GM19239 (cell line): Measurements from ENCODE around the gene GRIP1.

Source experiments
- DNase-seq: peaks from one replicate; pipeline ENCODE4 v3.0.0; 2011; ENCODE audit warnings: low spot score; ENCODE audit not compliant: insufficient read length
- FAIRE-seq: peaks from 2 replicates; lab custom pipeline; 2011; peaks lifted over from hg19 to GRCh38; lab: Jason Lieb, UNC

GRIP1 gene

DNA sequence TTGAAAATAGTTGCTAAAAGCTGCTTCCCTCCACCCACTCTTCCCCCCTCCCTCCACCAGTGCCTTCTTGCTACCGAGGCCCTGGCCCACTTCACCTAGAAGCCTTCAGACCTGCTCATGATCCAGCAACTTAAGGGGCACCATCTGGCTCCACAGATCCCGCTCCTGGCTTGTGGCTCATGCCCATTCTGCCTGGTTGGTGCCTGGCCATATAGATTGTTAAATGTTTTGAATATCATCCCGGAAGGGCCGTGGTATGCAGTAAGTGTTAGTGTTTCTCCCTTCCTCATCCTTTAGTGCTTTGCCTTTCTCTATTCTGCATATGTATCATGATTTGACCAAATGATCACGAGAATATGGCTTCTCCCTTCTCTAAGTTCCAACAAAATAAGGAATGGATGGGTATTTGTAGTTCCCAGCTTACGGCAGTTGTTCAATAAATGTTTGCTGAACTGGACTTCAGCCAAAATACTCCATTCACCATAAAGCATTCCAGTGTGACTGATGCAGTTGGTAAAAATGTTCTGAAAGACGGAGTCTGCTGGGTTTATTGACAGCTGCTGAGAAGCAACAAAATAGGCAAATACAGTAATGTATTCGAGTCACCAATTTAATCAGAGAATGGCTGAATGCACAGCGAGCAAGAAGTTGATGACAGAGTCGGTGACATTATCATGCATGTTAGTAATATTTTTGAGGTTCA lies 30.7 kb downstream of the GRIP1 start:
- FAIRE-seq (no peak), DNase-seq (no peak)

- DNase-seq (no peak), FAIRE-seq (no peak)
Measured at GRCh38 chr12:66647034-66647691, 31.7 kb downstream of the GRIP1 start.

- FAIRE-seq (no peak), DNase-seq (no peak)
Measured at GRCh38 chr12:66644151-66644550, 34.7 kb downstream of the GRIP1 start.

DNA sequence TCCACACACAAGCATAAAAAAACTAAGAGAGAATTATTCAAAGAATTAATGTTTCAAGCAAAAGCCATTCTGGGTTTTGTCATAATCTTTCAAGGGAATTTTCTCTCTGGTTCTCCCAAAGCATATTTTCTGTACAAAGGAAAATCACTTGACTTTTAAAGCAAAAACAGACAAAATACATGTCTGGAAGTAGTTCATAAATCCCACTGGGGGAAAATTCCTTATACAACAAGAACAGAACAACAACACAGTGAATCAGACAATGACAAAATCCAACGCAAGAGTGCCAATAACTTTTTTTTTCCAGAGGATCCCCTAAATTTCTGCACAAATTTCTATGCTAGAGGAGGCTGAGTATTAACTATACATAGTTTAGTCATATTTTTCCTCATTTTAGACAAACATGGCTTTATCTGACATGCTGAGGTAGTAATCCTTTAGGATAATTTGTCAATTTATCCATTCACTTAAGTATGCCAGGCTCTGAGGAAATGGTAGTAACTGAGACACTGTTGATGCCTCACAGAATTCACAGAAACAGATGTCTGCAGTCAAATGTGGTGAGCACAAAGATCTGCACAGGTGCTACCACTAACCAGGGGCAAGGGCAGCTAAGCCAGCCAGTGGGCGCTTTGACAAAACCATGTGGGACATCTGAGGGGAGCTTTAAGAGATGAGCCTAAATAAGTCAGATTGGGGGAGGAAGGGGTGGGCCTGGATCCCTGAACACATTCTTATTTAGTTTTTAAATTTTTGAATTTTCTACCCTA lies 38.0 kb downstream of the GRIP1 start:
- no peak for DNase-seq

DNA sequence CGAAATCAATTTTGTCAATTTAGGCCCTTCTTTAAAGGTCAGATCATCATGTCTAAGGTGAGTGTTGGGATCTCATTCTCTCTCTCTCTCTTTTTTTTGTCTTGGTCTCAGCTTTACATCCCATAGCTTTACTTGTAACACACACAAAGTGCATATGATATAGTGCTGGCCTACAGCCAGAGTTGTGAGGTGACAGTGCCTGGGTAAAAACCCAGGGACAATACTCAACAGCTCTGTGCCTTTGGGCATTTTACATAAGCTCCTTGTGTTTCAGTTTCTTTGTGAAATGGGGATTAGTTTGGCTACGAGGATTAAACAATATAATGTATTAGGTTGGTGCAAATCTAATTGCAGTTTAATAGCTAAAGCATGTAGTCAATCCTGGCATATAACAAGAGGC lies 40.2 kb downstream of the GRIP1 start:
- no peak for DNase-seq
- FAIRE-seq = no peak

More for the DNA sequence above, 38.0 kb downstream of the GRIP1 start:
- no peak for FAIRE-seq

DNA sequence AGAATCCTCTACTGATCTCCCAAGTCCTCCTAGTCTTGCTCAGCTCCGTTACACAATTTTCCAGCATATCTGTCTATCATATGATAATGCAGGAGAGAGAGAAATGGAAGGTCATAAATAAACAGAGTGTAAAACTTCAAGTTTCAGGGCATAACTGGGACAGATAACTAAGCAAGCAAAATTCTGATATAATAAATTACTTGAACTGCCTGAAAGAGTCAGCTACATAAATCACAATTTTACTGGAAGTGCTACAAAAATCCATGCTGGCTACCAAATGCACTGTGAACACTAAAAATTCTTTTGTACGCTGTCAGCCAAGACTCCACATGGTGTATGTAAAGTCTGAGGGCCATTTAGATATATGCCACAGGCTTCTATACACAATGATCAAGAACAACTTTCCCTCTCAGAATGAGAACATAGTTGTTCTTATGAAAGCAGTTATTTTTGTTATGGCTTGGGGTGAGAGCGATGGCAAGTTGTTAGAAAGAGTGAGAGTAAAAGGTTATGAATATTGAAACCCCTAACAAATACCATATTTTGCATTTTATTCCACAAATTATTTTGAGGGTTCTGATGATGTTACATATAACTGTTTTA lies 41.1 kb downstream of the GRIP1 start:
- no peak for FAIRE-seq

GRCh38 chr12:66636771-66637170 lies 42.1 kb downstream of the GRIP1 start:
- no peak for FAIRE-seq
- no peak for DNase-seq

More for the DNA sequence above, 41.1 kb downstream of the GRIP1 start:
- no peak for DNase-seq

DNA sequence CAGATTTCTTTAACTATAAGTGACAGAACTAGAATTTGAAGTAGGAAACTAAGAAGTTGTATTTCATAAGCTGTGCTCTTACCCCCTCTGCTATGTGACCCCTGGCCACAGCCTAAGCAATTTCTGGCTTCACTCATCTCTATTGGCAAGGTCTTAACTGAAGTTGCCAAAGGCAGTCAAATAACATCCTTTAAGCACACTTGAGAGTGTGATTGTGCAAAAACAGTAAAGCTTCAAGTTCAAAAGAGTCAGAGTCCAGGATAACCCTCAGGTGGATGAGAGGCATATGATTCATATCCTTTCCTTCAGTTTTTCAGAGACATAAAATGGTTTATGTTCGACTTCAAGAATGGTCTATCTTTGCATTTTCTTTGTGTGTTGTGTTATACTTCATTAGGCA lies 45.2 kb downstream of the GRIP1 start:
- DNase-seq (no peak), FAIRE-seq (no peak)

DNA sequence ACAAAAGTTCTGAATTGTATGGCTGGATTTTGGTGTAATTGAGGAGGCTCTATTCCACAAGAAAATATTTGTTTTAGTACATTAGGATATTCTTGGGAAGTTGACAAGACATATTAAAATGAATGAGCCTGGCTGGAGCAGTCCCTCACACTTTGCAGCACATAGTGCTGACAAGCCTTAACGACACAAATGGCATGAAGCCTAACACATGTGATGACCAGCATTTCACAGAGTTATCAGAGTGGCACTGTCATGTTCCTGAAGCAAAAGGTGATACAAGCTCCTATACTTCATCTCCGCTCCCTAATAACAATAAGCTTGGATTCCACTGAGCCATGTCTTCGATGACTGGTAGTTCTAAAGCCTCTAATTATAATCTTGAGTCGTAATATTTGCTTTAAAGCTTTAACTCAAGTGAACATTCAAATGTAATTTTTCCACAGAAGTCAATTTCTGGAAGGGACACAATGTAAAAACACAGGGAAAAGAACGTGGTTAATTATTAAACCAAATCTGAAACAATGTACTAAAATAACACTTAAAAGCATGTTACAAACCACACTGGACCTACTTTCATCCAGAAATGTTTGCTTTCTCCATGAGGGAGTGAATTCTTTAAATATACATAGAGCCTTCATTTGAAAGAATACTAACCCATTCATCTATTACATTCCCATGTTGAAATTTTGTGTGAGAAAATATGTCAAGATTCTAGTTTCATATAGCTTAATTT lies 49.6 kb downstream of the GRIP1 start:
- FAIRE-seq = no peak
- DNase-seq = no peak

DNA sequence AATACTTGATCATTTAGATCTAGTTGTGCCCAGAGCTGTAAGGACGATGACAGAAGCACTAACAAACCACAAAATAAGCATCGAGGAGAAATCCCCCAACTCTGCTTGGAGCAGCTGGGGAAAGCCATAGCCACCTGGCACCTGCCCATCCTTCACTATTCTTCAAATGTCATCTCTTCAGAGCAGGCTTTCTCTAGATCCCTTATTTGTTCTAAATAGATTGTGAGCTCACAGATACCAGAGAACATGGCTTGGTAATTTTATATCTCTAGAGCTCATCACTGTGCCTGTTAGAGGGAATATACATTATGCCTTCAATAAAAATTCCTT lies 50.9 kb downstream of the GRIP1 start:
- no peak for DNase-seq
- FAIRE-seq = no peak

DNA sequence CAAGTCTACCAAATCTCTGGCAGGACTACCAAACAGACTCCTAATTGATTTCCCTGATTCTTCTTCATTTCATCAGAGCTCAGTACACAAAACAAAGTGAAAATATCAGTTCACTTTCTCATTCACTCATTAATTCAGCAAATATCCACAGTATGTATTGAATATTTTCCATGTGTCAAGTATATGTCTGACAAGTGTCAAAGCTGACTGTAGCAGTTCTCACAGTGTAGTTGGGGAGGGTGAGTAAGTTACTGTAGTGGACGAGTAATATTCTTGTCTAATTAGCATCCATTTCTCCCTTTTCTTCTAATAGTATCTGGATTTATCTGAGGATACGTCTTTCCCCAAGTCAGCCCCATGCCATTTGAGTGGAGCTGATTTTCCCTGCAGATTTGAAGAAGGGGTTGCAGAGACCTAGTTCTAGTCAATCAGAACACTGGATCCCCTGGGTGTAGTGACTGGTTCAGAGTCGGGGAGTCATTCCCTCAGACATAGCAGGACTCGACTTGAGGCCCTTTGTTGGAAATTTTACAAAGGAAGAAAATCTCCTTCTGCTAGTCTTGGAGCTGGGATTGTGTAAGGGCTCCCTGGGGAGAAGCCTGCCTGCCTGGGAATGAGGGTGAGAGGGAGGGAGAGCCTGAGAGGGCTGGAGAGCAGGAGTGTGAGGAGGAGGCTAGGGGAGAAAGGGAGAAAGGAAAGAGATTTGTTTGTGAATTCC lies 51.4 kb downstream of the GRIP1 start:
- DNase-seq = no peak
- no peak for FAIRE-seq

GRCh38 chr12:66624806-66625205 lies 54.1 kb downstream of the GRIP1 start:
- FAIRE-seq (peak; percentile 60), DNase-seq (no peak)

DNA sequence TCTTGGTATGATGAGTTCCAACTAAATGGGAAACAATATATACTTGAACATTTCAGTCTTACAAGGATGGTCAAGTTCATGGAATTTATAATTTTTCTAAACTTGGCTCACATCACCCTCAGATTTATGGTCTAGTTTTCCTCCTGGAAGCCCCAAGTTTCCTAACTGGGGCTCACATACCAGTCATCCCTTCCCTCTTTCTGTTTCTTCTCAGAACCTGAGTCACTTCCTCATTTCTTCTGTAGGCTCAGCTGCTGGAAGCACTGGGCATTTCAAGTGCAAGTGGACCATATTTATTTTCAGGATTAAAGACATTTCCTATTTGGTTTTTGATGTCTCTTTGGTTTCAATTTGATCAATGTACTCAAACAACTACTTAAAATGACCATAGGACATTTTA lies 55.4 kb downstream of the GRIP1 start:
- FAIRE-seq = no peak
- no peak for DNase-seq

DNA sequence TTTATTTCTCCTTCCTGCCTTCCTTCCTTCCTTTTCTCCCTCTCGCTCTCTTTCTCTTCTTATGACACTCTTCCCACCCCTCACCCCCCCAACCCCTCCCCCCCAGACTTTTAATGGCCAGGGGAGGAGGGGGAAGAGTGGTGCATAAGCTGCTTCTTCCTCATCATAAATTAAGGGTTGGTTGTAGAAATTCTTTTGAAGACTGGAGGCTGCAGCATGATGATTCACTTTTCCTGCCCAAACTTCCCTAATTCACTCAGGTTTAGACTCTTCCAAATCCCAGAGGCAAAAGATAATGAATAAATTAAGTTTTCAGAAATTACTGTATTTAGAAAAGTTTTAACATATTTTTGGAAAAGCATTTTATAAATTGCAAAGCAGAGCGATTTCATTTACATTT lies 58.2 kb downstream of the GRIP1 start:
- no peak for FAIRE-seq
- no peak for DNase-seq

DNA sequence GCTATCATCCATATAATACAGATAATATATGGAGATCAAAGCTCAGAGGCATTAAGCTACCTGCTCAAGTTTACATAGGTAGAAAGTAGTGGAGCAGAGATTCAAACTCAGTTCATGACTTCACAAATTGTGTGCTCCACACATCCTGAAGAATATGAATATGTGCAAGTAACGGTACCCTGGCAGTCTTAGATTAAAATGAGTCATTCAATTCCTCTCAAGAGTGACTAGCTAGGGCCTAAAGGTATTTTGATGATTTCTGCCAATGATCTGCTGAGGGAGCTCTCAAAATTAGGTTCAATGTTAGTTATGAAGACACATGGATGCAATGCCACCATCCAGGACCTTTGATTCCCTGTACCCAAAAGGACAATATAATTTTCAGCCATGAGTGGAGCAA lies 58.9 kb downstream of the GRIP1 start:
- FAIRE-seq = no peak
- no peak for DNase-seq

- DNase-seq = no peak
- FAIRE-seq = no peak
Measured at GRCh38 chr12:66617991-66618390, 60.9 kb downstream of the GRIP1 start.

DNA sequence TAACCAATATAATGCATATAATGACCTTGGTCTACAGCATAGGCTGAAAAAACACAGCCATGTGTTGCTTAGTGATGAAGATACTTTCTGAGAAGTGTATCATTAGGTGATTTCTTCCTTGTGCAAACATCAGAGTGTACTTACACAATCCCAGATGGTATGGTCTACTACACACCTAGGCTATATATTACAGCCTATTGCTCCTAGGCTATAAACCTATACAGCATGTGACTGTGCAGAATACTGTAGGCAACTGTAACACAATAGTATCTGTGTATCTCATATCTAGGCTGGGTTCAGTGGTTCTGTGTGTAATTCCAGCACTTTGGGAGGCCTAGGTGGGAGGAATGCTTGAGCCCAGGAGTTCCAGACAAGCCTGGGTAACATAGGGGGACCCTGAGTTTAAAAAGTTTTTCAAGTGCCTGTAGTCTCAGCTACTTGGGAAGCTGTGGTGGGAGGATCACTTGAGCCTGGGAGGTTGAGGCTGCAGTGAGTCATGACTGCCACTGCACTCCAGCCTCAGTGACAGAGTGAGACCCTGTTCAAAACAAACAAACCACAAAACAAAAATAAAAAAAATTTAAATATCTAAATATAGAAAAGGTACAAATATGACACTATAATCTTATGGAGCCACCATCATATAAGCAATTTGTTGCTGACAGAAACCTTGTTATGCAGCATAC lies 66.6 kb downstream of the GRIP1 start:
- FAIRE-seq (no peak), DNase-seq (no peak)

DNA sequence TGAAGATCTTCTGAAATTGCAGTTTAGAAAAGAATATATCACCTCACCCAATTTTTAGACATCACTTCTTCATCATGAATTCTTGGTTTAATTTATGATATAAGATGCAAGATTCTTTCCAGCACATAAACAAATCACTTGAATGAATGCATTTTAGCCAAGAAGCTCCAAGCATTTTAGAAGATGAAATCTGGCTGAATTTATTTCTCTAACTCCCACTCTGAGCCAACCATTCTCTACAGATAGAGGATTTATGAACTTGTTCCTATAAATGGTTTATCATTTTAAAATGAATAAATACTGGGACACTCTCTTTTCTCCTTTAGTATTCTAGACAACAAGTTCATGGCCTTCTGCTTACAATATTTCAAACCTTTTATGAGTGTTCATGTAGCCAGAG lies 71.7 kb downstream of the GRIP1 start:
- DNase-seq (no peak), FAIRE-seq (no peak)

DNA sequence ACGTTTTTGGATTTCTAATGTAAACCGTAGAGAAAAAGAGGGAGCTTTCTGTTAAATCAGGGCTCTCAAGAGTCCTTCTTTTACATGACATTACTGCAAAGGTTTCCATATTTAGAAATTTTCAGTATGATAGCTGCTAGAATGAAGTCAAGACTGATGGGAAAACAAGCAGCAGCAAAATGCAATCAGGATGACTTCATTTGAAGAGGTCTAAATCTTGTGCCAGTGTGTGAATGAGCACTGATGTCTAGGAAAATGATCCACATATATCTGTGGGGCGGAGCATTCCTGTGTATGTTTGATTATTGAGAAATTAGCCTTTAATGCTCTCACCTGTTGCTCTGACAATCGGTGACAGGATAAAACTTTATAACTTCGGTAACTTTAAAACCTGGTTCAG lies 73.6 kb downstream of the GRIP1 start:
- no peak for FAIRE-seq

More for the DNA sequence above, 73.6 kb downstream of the GRIP1 start:
- no peak for DNase-seq
